DND-41 (cell line): ENCODE results near the gene MMP2.

Source experiments
- CTCF ChIP-seq: IDR thresholded peaks from 2 replicates; pipeline ENCODE4 v1.5.1; 2012; ENCODE audit warnings: borderline replicate concordance, low read length, moderate library complexity, mild to moderate bottlenecking; ENCODE audit not compliant: poor library complexity, severe bottlenecking; ENCODE audit errors: extremely low read depth
- EZH2 ChIP-seq: IDR thresholded peaks from 3 replicates; pipeline ENCODE4 v1.6.1; 2012; ENCODE audit warnings: borderline replicate concordance, low read depth, mild to moderate bottlenecking, moderate library complexity, low read length, inconsistent platforms; ENCODE audit not compliant: severe bottlenecking

DNA sequence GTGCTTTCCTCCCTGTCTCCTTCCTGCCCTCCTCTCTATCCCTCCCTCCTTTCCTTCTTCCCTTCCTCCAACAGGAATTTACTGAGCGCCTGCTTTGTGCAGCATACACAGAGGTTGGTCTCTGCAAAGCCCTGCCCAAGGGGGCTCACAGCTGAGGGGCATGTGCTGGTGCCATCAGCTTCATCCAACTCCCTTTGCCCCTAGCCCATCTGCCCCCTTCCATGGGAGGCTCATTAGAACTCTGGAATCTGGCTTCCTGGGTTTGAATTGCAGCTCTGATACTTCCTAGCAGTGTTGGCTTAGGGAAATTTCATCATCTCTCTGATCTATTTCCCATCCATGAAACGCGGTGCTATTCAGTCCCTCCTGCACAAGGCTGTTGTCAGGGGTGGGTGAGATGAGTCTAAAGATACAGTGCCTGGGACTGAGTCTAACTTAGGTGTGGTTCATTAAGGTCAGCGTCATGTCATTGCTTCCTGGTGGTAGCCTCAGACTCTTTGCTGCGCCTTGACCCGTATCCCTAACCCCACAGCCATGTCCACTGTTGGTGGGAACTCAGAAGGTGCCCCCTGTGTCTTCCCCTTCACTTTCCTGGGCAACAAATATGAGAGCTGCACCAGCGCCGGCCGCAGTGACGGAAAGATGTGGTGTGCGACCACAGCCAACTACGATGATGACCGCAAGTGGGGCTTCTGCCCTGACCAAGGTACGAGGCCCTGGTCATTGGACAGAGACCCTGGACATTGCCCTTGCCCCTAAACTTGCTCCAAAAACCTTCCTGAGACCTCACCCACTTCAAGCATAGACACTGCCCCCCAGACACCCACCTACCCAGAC lies 10.3 kb downstream of the MMP2 start:
- no peak for TF ChIP-seq CTCF
- TF ChIP-seq EZH2: no peak
